HEK293 (cell line): Measurements from ENCODE around the gene APH1A.

Experiments used
- CTCF ChIA-PET: fragments of 350-600 bp; formaldehyde crosslinking; extraction: SDS; loops from one replicate; lab custom pipeline; 2021; ENCODE audit warnings: antibody characterized with exemption; lab: Yijun Ruan, JAX
- POLR2A ChIA-PET: fragments of 300-600 bp; formaldehyde crosslinking; extraction: SDS; loops from one replicate; lab custom pipeline; 2020; ENCODE audit warnings: antibody characterized with exemption, inconsistent platforms; lab: Yijun Ruan, JAX
- H3K27ac ChIP-seq: fragments of 200-500 bp; sonication (Bioruptor generic); 2 replicates; pipeline ENCODE4 v1.5.1; 2014; ENCODE audit warnings: low read depth, low read length, control low read depth, inconsistent platforms; ENCODE audit errors: extremely low read depth
- H3K36me3 ChIP-seq, 2 experiments: fragments of 200-500 bp in 1 of 2; sonication (Bioruptor generic) in 1 of 2; 1 replicate in 1 of 2; 2 replicates in 1 of 2; pipeline ENCODE4 v1.5.1; 2014 to 2017; ENCODE audit warnings: inconsistent platforms in 2 of 2, low read length in 2 of 2; ENCODE audit not compliant: control insufficient read depth in 2 of 2, insufficient read depth in 1 of 2
- H3K4me1 ChIP-seq: fragments of 200-500 bp; sonication (Bioruptor generic); 2 replicates; pipeline ENCODE4 v1.5.1; 2014; ENCODE audit warnings: mild to moderate bottlenecking, low read length, inconsistent platforms; ENCODE audit not compliant: control insufficient read depth, insufficient read depth
- H3K4me3 ChIP-seq: 2 replicates; pipeline ENCODE4 v1.5.1; 2011; ENCODE audit warnings: low read depth, mild to moderate bottlenecking, control low read depth, low read length, moderate library complexity
- H3K9me3 ChIP-seq: fragments of 200-500 bp; sonication (Bioruptor generic); 2 replicates; pipeline ENCODE4 v1.5.1; 2014; ENCODE audit warnings: low read depth, low read length, inconsistent platforms; ENCODE audit not compliant: control insufficient read depth, insufficient read depth
- ZBTB21 ChIP-seq: fragments of 450-650 bp; formaldehyde crosslinking; IDR thresholded peaks from 2 replicates; pipeline ENCODE4 v1.5.1; 2017; ENCODE audit warnings: missing biosample characterization, missing genetic modification characterization
- ZBTB48 ChIP-seq: fragments of 450-650 bp; formaldehyde crosslinking; IDR thresholded peaks from 2 replicates; pipeline ENCODE4 v1.5.1; 2016; ENCODE audit warnings: missing biosample characterization, missing genetic modification characterization
- ZBTB8A ChIP-seq: fragments of 450-650 bp; formaldehyde crosslinking; IDR thresholded peaks from 2 replicates; pipeline ENCODE4 v1.5.1; 2016; ENCODE audit warnings: missing biosample characterization, missing genetic modification characterization
- ZNF335 ChIP-seq: fragments of 450-650 bp; formaldehyde crosslinking; conservative IDR thresholded peaks from 2 replicates; pipeline ENCODE4 v1.5.1; 2016; ENCODE audit warnings: missing biosample characterization, missing genetic modification characterization
- ZNF416 ChIP-seq: fragments of 450-650 bp; formaldehyde crosslinking; IDR thresholded peaks from 2 replicates; pipeline ENCODE4 v1.5.1; 2016; ENCODE audit warnings: missing biosample characterization, missing genetic modification characterization
- ZNF510 ChIP-seq: fragments of 450-650 bp; formaldehyde crosslinking; IDR thresholded peaks from 2 replicates; pipeline ENCODE4 v1.5.1; 2018; ENCODE audit warnings: mild to moderate bottlenecking, missing genetic modification characterization, missing biosample characterization; ENCODE audit not compliant: insufficient replicate concordance
- ZNF558 ChIP-seq: fragments of 450-650 bp; formaldehyde crosslinking; IDR thresholded peaks from 2 replicates; pipeline ENCODE4 v1.5.1; 2016; ENCODE audit warnings: missing biosample characterization, missing genetic modification characterization
- ZNF654 ChIP-seq: fragments of 450-650 bp; formaldehyde crosslinking; IDR thresholded peaks from 2 replicates; pipeline ENCODE4 v1.5.1; 2016; ENCODE audit warnings: low read depth, missing biosample characterization, missing genetic modification characterization
- ZNF660 ChIP-seq: fragments of 450-650 bp; IDR thresholded peaks from 2 replicates; pipeline ENCODE4 v1.5.1; 2018; ENCODE audit warnings: missing biosample characterization, mild to moderate bottlenecking, missing genetic modification characterization
- ZNF843 ChIP-seq: fragments of 450-650 bp; formaldehyde crosslinking; IDR thresholded peaks from 2 replicates; pipeline ENCODE4 v1.5.1; 2016; ENCODE audit warnings: missing biosample characterization, missing genetic modification characterization
- TF ChIP-seq, protein P1 (sequence below): fragments of 450-650 bp; formaldehyde crosslinking; IDR thresholded peaks from 2 replicates; pipeline ENCODE4 v1.5.1; 2016; ENCODE audit warnings: missing biosample characterization, missing genetic modification characterization
- TF ChIP-seq, protein P2 (sequence below): fragments of 450-650 bp; formaldehyde crosslinking; IDR thresholded peaks from 2 replicates; pipeline ENCODE4 v1.5.0; 2017; ENCODE audit warnings: missing biosample characterization, missing genetic modification characterization, borderline replicate concordance
- TF ChIP-seq, protein P3 (sequence below): fragments of 450-650 bp; formaldehyde crosslinking; IDR thresholded peaks from 2 replicates; pipeline ENCODE4 v1.5.1; 2016; ENCODE audit warnings: missing biosample characterization, missing genetic modification characterization
- TF ChIP-seq, protein P4 (sequence below): fragments of 450-650 bp; formaldehyde crosslinking; IDR thresholded peaks from 2 replicates; pipeline ENCODE4 v1.5.1; 2016; ENCODE audit warnings: missing biosample characterization, missing genetic modification characterization
- TF ChIP-seq, protein P5 (sequence below): fragments of 450-650 bp; formaldehyde crosslinking; IDR thresholded peaks from 2 replicates; pipeline ENCODE4 v1.5.1; 2017; ENCODE audit warnings: missing biosample characterization, missing genetic modification characterization
- TF ChIP-seq, protein P6 (sequence below): fragments of 450-650 bp; formaldehyde crosslinking; IDR thresholded peaks from 2 replicates; pipeline ENCODE4 v1.5.1; 2016; ENCODE audit warnings: missing biosample characterization, missing genetic modification characterization

The APH1A gene

DNA sequence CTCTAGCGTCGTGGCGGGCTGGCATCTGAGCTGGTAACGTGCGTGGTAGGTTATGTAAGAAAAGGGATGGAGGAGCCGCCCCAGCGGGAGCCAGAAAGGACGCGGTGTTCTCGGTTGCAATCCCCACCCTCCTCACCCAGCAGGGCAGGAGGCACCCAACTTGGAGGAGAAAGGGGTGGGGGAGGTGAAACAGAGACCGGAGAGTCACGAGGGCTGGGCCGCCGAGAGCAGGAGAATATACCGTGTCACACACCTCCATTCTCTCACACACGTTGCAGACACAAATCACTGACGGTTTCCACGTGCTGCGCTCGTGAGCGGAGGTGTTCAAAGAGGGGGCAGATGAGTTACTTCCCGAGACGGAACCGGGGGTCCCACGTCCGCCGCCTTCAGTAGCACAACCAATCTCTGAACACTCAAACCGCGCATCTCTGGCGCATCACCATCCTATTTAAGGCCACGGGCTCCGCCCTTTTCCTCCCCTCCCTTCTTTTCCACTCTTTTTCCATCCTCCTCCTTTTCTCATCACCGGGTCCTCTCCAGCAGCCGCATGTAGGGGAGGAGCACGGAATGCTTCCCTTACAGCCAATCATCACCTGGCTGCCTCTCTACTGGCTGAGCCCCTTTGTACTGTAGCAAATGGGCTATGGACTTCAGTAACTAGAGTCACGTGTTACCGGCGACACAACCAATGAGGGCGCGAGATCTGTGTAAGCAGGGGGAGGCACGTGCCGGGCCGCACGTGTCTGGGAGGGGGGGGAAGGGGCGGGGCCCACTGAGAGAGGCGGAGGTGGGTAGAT lies 13.1 kb upstream of the APH1A start, which contains the start of gene CIART (continued):
- TF ChIP-seq, protein P1, sequence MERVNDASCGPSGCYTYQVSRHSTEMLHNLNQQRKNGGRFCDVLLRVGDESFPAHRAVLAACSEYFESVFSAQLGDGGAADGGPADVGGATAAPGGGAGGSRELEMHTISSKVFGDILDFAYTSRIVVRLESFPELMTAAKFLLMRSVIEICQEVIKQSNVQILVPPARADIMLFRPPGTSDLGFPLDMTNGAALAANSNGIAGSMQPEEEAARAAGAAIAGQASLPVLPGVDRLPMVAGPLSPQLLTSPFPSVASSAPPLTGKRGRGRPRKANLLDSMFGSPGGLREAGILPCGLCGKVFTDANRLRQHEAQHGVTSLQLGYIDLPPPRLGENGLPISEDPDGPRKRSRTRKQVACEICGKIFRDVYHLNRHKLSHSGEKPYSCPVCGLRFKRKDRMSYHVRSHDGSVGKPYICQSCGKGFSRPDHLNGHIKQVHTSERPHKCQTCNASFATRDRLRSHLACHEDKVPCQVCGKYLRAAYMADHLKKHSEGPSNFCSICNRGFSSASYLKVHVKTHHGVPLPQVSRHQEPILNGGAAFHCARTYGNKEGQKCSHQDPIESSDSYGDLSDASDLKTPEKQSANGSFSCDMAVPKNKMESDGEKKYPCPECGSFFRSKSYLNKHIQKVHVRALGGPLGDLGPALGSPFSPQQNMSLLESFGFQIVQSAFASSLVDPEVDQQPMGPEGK (tag by site-specific recombination): peak; percentile 57
- TF ChIP-seq ZBTB8A (tag by site-specific recombination) (no peak), ZNF416 (no peak)
- TF ChIP-seq, protein P2, sequence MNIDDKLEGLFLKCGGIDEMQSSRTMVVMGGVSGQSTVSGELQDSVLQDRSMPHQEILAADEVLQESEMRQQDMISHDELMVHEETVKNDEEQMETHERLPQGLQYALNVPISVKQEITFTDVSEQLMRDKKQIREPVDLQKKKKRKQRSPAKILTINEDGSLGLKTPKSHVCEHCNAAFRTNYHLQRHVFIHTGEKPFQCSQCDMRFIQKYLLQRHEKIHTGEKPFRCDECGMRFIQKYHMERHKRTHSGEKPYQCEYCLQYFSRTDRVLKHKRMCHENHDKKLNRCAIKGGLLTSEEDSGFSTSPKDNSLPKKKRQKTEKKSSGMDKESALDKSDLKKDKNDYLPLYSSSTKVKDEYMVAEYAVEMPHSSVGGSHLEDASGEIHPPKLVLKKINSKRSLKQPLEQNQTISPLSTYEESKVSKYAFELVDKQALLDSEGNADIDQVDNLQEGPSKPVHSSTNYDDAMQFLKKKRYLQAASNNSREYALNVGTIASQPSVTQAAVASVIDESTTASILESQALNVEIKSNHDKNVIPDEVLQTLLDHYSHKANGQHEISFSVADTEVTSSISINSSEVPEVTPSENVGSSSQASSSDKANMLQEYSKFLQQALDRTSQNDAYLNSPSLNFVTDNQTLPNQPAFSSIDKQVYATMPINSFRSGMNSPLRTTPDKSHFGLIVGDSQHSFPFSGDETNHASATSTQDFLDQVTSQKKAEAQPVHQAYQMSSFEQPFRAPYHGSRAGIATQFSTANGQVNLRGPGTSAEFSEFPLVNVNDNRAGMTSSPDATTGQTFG (tag by site-specific recombination): no peak

DNA sequence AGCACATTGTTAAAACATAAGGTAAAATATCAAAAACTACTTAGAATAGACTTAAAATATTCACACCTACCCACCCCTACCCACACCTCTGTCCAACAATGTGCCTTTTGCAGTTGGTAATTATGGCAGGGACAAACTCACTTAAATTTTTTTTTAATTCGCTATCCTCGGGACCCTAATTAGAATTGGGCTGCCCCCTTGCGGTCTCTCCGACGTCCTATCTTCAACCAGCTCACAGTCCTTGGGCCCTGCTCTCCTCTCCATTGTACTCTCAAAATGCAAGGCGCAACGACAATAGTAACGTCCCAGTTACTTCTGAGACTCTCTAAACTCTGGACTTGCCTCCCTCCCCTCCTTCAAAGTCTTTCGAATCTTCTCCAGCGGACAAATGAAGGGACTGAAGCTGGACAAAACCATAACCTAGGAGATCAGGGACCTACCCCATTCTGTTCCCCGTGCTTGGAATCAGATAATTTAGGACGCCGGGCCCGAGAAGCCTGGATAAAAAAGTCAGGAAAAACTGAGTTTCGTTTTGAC lies 12.5 kb upstream of the APH1A start:
- POLR2A ChIA-PET: interaction anchor here (0.9 to 1.0 kb wide), 3 partner anchors 12 to 45 kb away, joined by 3 to 8 read pairs (median 3); partner anchors contain the start of gene APH1A
- Histone ChIP-seq H3K4me1 (no peaks in the 10 kb centered on the region), H3K4me3 (peak overlapping the region; percentile 28; the same call in 1 of the 2 replicates), H3K9me3 (no peaks in the 10 kb centered on the region), H3K36me3 (peaks cover 0 to 8% of the 10 kb centered on the region in 2 experiments; a peak in 1 of 3 replicates), H3K27ac (no peak overlapping the region; the same call in 1 of the 2 replicates)
- CTCF ChIA-PET: interaction anchor here (0.6 to 5.8 kb wide), 18 partner anchors 9 to 597 kb away, joined by 3 to 101 read pairs (median 4); partner anchors contain the start of genes APH1A, C1orf54 and CA14
- 0 out of 2 replicates have a peak, but pooled peaks have one; percentile 19 for TF ChIP-seq ZBTB48 (tag by site-specific recombination)
- no peak for TF ChIP-seq ZNF843 (tag by site-specific recombination)
- TF ChIP-seq, protein P3, sequence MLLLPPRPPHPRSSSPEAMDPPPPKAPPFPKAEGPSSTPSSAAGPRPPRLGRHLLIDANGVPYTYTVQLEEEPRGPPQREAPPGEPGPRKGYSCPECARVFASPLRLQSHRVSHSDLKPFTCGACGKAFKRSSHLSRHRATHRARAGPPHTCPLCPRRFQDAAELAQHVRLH (tag by site-specific recombination): 0 out of 2 replicates have a peak, but pooled peaks have one; percentile 18
- TF ChIP-seq ZNF660 (tag by site-specific recombination): 0 out of 2 replicates have a peak, but pooled peaks have one; percentile 36
- TF ChIP-seq, protein P4, sequence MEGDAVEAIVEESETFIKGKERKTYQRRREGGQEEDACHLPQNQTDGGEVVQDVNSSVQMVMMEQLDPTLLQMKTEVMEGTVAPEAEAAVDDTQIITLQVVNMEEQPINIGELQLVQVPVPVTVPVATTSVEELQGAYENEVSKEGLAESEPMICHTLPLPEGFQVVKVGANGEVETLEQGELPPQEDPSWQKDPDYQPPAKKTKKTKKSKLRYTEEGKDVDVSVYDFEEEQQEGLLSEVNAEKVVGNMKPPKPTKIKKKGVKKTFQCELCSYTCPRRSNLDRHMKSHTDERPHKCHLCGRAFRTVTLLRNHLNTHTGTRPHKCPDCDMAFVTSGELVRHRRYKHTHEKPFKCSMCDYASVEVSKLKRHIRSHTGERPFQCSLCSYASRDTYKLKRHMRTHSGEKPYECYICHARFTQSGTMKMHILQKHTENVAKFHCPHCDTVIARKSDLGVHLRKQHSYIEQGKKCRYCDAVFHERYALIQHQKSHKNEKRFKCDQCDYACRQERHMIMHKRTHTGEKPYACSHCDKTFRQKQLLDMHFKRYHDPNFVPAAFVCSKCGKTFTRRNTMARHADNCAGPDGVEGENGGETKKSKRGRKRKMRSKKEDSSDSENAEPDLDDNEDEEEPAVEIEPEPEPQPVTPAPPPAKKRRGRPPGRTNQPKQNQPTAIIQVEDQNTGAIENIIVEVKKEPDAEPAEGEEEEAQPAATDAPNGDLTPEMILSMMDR: peak; percentile 60
- TF ChIP-seq, protein P5, sequence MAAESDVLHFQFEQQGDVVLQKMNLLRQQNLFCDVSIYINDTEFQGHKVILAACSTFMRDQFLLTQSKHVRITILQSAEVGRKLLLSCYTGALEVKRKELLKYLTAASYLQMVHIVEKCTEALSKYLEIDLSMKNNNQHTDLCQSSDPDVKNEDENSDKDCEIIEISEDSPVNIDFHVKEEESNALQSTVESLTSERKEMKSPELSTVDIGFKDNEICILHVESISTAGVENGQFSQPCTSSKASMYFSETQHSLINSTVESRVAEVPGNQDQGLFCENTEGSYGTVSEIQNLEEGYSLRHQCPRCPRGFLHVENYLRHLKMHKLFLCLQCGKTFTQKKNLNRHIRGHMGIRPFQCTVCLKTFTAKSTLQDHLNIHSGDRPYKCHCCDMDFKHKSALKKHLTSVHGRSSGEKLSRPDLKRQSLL (tag by site-specific recombination): 0 out of 2 replicates have a peak, but pooled peaks have one; percentile 7
- TF ChIP-seq ZNF335 (tag by site-specific recombination): peak; percentile 69
- TF ChIP-seq ZBTB21: 0 out of 2 replicates have a peak, but pooled peaks have one; percentile 20
- TF ChIP-seq, protein P6, sequence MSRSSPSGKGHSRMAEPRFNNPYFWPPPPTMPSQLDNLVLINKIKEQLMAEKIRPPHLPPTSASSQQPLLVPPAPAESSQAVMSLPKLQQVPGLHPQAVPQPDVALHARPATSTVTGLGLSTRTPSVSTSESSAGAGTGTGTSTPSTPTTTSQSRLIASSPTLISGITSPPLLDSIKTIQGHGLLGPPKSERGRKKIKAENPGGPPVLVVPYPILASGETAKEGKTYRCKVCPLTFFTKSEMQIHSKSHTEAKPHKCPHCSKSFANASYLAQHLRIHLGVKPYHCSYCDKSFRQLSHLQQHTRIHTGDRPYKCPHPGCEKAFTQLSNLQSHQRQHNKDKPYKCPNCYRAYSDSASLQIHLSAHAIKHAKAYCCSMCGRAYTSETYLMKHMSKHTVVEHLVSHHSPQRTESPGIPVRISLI (tag by site-specific recombination): peak; percentile 71; the same call in 1 of the 2 replicates
- no peak for TF ChIP-seq ZNF510 (tag by site-specific recombination)
- peak; percentile 75 for TF ChIP-seq ZNF654 (tag by site-specific recombination)
- TF ChIP-seq ZNF558 (tag by site-specific recombination): no peak
